HepG2 (cell line): ENCODE data around the gene RGL1. TPM values are rescaled to one million over a fixed set of nuclear protein-coding genes. Genes with fewer than 3 reads are reported as not detected.

ENCODE experiments used
- ATAC-seq: fragments of 200-7000 bp; cut with Tn5 transposase; 3 replicates; pipeline ENCODE4 v1.9.1; 2020; ENCODE audit warnings: mild to moderate bottlenecking, moderate library complexity
- BruUV-seq: library from RNA; stranded (reverse); fragments of 400-500 nt; replicated peaks from 2 replicates; lab custom pipeline; 2021; lab: Mats Ljungman, UMichigan
- CTCF ChIA-PET: fragments of 300-600 bp; formaldehyde crosslinking; extraction: SDS; loops from one replicate; lab custom pipeline; 2021; ENCODE audit warnings: low total read pairs, inconsistent platforms, low intra/inter-chr PET ratio; lab: Yijun Ruan, JAX
- POLR2A ChIA-PET: fragments of 350-600 bp; sonication (Branson Sonifier 250); formaldehyde crosslinking; loops from one replicate; lab custom pipeline; 2020; ENCODE audit warnings: antibody characterized with exemption, inconsistent platforms; lab: Yijun Ruan, JAX
- DNase-seq: peaks from one replicate; pipeline ENCODE4 v3.0.0-alpha.2; 2015; ENCODE audit warnings: low spot score
- FAIRE-seq: peaks from 3 replicates; lab custom pipeline; 2011; peaks lifted over from hg19 to GRCh38; lab: Jason Lieb, UNC
- H2AFZ ChIP-seq: one replicate; pipeline ENCODE4 v1.6.1; 2011; ENCODE audit warnings: low read length, inconsistent platforms
- H3K27ac ChIP-seq: fragments of 300-600 bp; 3 replicates; pipeline ENCODE4 v1.8.0; 2011; ENCODE audit warnings: mixed run types, mild to moderate bottlenecking, mixed read lengths, low read length, inconsistent platforms; ENCODE audit not compliant: insufficient read depth; ENCODE audit errors: extremely low read length
- H3K27me3 ChIP-seq, 2 experiments: fragments of 200-600 bp in 1 of 2; 2 replicates in 1 of 2; 3 replicates in 1 of 2; pipeline versions ENCODE4 v1.6.0 to v1.8.0; 2011; ENCODE audit warnings: low read length in 2 of 2, mild to moderate bottlenecking in 2 of 2, moderate library complexity in 2 of 2, inconsistent platforms in 1 of 2; ENCODE audit not compliant: insufficient read depth in 2 of 2, control insufficient read depth in 1 of 2
- H3K36me3 ChIP-seq, 2 experiments: fragments of 200-600 bp in 1 of 2; replicated peaks in 1 of 2; 2 replicates in 1 of 2; 3 replicates in 1 of 2; pipeline versions ENCODE4 v1.5.1 to v1.8.0; 2011; ENCODE audit warnings: low read length in 2 of 2, inconsistent platforms in 1 of 2; ENCODE audit not compliant: insufficient read depth in 2 of 2, control insufficient read depth in 1 of 2
- H3K4me1 ChIP-seq: 2 replicates; pipeline ENCODE4 v1.5.1; 2012; ENCODE audit warnings: low read length, inconsistent platforms; ENCODE audit not compliant: insufficient read depth
- H3K4me2 ChIP-seq: 2 replicates; pipeline ENCODE4 v1.6.0; 2011; ENCODE audit warnings: low read depth, low read length, inconsistent platforms
- H3K4me3 ChIP-seq, 3 experiments: fragments of 200-600 bp in 1 of 3; sonication (generic), shearing (Covaris generic) in 1 of 3; replicated peaks in 1 of 3; 2 replicates each; pipeline ENCODE4 v1.5.1; 2011 to 2016; ENCODE audit warnings: low read length in 3 of 3, inconsistent platforms in 2 of 3, low read depth in 2 of 3, mild to moderate bottlenecking in 2 of 3, control low read depth in 1 of 3, mixed read lengths in 1 of 3; ENCODE audit not compliant: insufficient read depth in 1 of 3
- H3K79me2 ChIP-seq: one replicate; pipeline ENCODE4 v1.6.1; 2011; ENCODE audit warnings: low read length, inconsistent platforms; ENCODE audit not compliant: insufficient read depth
- H3K9ac ChIP-seq: 2 replicates; pipeline ENCODE4 v1.6.0; 2011; ENCODE audit warnings: mild to moderate bottlenecking, low read depth, low read length, inconsistent platforms; ENCODE audit not compliant: insufficient read depth
- H3K9me3 ChIP-seq: 2 replicates; pipeline ENCODE4 v1.5.1; 2012; ENCODE audit warnings: mild to moderate bottlenecking, low read length
- H4K20me1 ChIP-seq: 2 replicates; pipeline ENCODE4 v1.6.0; 2011; ENCODE audit warnings: inconsistent platforms, mild to moderate bottlenecking, low read length, moderate library complexity; ENCODE audit not compliant: insufficient read depth
- IKZF1 ChIP-seq: fragments of 450-650 bp; IDR thresholded peaks from 2 replicates; pipeline ENCODE4 v1.7.1; 2016
- KDM6A ChIP-seq: IDR thresholded peaks from 2 replicates; pipeline ENCODE4 v1.6.1; 2016; ENCODE audit warnings: low read depth
- MAZ ChIP-seq, 2 experiments: sonication (generic) in 1 of 2; formaldehyde crosslinking in 1 of 2; IDR thresholded peaks; 2 replicates each; pipeline versions ENCODE4 v1.5.0 to v1.6.1; 2012 to 2020; ENCODE audit warnings: low read depth in 2 of 2, mild to moderate bottlenecking in 2 of 2, borderline replicate concordance in 1 of 2, improper control_type of control experiment in 1 of 2, low read length in 1 of 2, missing genetic modification reagents in 1 of 2, moderate library complexity in 1 of 2
- MIXL1 ChIP-seq: IDR thresholded peaks from 2 replicates; pipeline ENCODE4 v1.6.1; 2016
- MNT ChIP-seq: fragments of 450-650 bp; IDR thresholded peaks from 2 replicates; pipeline ENCODE4 v1.6.1; 2016
- RERE ChIP-seq: IDR thresholded peaks from 2 replicates; pipeline ENCODE4 v1.6.1; 2016; ENCODE audit warnings: low read depth, missing genetic modification reagents, missing compliant biosample characterization
- SMC3 ChIP-seq: IDR thresholded peaks from 2 replicates; pipeline ENCODE4 v1.6.1; 2011; ENCODE audit warnings: low read length, improper control_type of control experiment
- XBP1 ChIP-seq: sonication (generic); formaldehyde crosslinking; IDR thresholded peaks from 2 replicates; pipeline ENCODE4 v1.5.0; 2020; ENCODE audit warnings: missing genetic modification reagents
- WGBS: methylation state at CpG from one replicate; pipeline ENCODE4 v1.1.6; 2017; ENCODE audit warnings: low lambda C conversion rate; 5-methylcytosine and 5-hydroxymethylcytosine counted together
- in situ Hi-C: cut with HindIII; loops from 2 replicates; pipeline ENCODE4 v1.10.0; 2017; ENCODE audit warnings: low pct_unique_long_range_greater_than_20kb; ENCODE audit not compliant: extremely low pct_ligation_motif_present
- intact Hi-C: fragments of 100-400 bp; cut with micrococcal nuclease; formaldehyde crosslinking; loops from one replicate; pipeline ENCODE4 v1.10.0; 2022; ENCODE audit not compliant: unreplicated experiment
- polyA plus RNA-seq, 8 experiments: library from polyadenylated mRNA; depleted of rRNA in 3 of 8; stranded (reverse) in 7 of 8; unstranded in 1 of 8; fragments of >200 nt; fragmentation: Illumina TruSeq in 4 of 8; extraction: Trizol in 4 of 8; gene quantifications; 2 replicates each; pipeline versions ENCODE4 v1.2.1 to v1.2.3, GENCODE V29; 2011 to 2016; ENCODE audit warnings: low read depth in 4 of 8, missing spikeins in 1 of 8, mixed read lengths in 1 of 8; ENCODE audit not compliant: insufficient read depth in 1 of 8
- total RNA-seq, 5 experiments: library from RNA; depleted of rRNA; stranded (reverse); fragments of >200 nt; fragmentation: Illumina TruSeq; extraction: Trizol; gene quantifications; 2 replicates each; pipeline ENCODE4 v1.2.3, GENCODE V29; 2016; ENCODE audit warnings: low read depth in 1 of 5
- TF ChIP-seq, protein P1 (sequence below), 2 experiments: sonication (generic) in 1 of 2; formaldehyde crosslinking in 1 of 2; IDR thresholded peaks; 2 replicates each; pipeline versions ENCODE4 v1.5.1 to v1.6.1; 2011 to 2020; ENCODE audit warnings: borderline replicate concordance in 1 of 2, low read depth in 1 of 2, low read length in 1 of 2, mild to moderate bottlenecking in 1 of 2, missing genetic modification reagents in 1 of 2, moderate library complexity in 1 of 2

Gene RGL1
- total and polyA plus RNA-seq, 2 of the 13 experiments (the other 11 are each of a cell fraction or from before 2014, with no cell fraction given), result 3.5 to 4.7 TPM

DNA sequence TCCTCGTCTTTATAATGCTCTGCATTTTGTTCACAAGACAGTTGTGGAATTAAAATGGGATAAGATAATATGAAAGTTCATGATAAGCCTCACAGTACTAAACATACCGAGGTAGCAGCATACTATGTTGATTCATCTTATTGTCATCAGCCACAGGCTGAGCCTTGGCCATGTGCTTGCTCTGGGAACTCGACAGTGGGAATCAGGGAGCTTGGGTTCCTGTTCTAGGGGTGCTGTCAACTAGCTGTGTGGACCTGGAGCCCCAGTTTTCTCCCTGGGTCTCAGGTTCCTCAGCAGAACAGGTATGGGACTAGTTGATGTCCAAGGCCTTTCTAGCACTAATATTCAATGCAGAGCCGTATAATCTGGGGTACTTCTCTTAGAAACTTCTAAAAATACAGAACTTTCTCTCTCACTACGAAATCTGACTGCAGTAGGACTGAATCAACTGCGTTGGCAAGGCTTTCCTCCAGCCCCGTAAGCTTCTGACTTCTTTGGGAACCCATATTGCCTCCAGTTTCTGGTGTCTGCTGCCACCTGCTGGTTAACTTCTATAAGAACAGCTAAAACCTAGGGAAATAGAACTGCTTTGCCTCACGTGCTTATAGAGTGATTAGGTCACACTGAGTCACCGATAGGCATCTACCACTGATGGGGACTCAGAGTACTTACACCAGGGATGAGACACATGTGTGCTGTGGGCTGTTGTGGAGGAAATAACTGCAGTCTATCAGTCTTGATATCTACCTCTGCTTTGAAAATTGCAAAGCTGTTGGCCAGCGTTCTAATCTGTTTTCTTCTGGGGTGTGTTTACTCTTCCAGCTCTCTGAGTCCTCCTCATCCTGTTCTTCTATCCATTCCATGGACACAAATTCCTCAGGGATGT lies 110.9 kb downstream of the RGL1 start (continued):
- TF ChIP-seq, protein P1, sequence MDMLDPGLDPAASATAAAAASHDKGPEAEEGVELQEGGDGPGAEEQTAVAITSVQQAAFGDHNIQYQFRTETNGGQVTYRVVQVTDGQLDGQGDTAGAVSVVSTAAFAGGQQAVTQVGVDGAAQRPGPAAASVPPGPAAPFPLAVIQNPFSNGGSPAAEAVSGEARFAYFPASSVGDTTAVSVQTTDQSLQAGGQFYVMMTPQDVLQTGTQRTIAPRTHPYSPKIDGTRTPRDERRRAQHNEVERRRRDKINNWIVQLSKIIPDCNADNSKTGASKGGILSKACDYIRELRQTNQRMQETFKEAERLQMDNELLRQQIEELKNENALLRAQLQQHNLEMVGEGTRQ (IDR thresholded peaks at IDR 0.05; ENCODE audit: low read depth, low read length), result peak; percentile 40; the same call in 1 of the 2 replicates
- TF ChIP-seq, protein P1 (CRISPR knock-in tag; IDR thresholded peaks at IDR 0.05; ENCODE audit: borderline replicate concordance), result no peak
- 0 out of 2 replicates have a peak, but pooled peaks have one; percentile 15 for TF ChIP-seq MIXL1 (CRISPR knock-in tag)
- TF ChIP-seq SMC3, result peak; percentile 97
- no peak for TF ChIP-seq MNT

DNA sequence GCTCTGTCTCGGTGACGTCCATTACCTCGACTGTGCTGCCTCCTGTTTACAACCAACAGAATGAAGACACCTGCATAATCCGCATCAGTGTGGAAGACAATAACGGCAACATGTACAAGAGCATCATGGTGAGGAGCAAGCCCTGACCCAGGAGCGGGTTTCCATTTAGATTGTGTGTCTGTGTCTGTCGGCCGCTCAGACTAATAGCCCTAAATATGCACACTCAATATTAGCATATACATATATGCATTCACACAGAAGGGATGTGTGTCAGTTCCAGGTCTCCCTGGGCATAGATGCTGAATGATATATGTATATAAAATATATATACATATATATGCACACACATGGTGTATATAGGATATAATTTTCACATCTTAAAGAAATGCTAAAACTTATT lies 111.7 kb downstream of the RGL1 start:
- Histone ChIP-seq H3K27me3 (no peaks in the 10 kb centered on the region), H3K9ac (no peak overlapping the region), H2AFZ (no peak overlapping the region), H3K79me2 (no peaks in the 10 kb centered on the region), H3K36me3 (peaks cover 12 to 14% of the 10 kb centered on the region in 2 experiments; a peak in 4 of 5 replicates), H3K4me2 (no peak overlapping the region), H4K20me1 (no peaks in the 10 kb centered on the region), H3K4me1 (peaks cover 4% of the 10 kb centered on the region; the same call in 1 of the 2 replicates), H3K27ac (no peak overlapping the region), H3K4me3 (no peak overlapping the region), H3K9me3 (no peaks in the 10 kb centered on the region)
- BruUV-seq, result no TSS peak
- no peak for ATAC-seq
- ChIA-PET CTCF (interaction anchor here (0.6 to 2.4 kb wide), 4 partner anchors 231 to 307 kb away, joined by 3 to 36 read pairs (median 3); no protein-coding TSS in a partner anchor), POLR2A (interaction anchor here (0.9 to 1.1 kb wide), 3 partner anchors 74 to 261 kb away, joined by 3 to 4 read pairs (median 4); partner anchors contain the start of gene RGL1)
- in situ Hi-C loops (no loop called here), intact Hi-C loops (loop anchor here (1.0 to 5.0 kb wide), 5 partner anchors 104 to 279 kb away; partner anchors contain the start of gene ARPC5)
- WGBS, result 96% methylated on average over 8 of the region's 8 CpGs
- no peak for DNase-seq
- FAIRE-seq, result no peak
- TF ChIP-seq RERE (CRISPR knock-in tag) (no peak), MAZ (IDR thresholded peaks at IDR 0.05; ENCODE audit: borderline replicate concordance, low read depth, low read length) (no peak), MAZ (CRISPR knock-in tag; IDR thresholded peaks at IDR 0.05; ENCODE audit: low read depth) (no peak), KDM6A (CRISPR knock-in tag) (no peak), XBP1 (CRISPR knock-in tag) (no peak), IKZF1 (no peak)
